NB4 (cell line): ENCODE data around the gene YARS1.
A peak's percentile ranks its signal among the peaks of the same experiment; 100 is the strongest.

Source experiments
- DNase-seq: peaks from one replicate; pipeline ENCODE4 v3.0.0; 2010; ENCODE audit warnings: low read depth
- H3K4me3 ChIP-seq: one replicate; pipeline ENCODE4 v1.5.1; 2011; ENCODE audit warnings: mild to moderate bottlenecking, low read depth, low read length, moderate library complexity
- MYC ChIP-seq: IDR thresholded peaks from 2 replicates; pipeline ENCODE4 v1.6.1; 2011; ENCODE audit warnings: low read depth, low read length
- POLR2A ChIP-seq: IDR thresholded peaks from 2 replicates; pipeline ENCODE4 v1.6.1; 2011; ENCODE audit warnings: mild to moderate bottlenecking; ENCODE audit not compliant: insufficient read length; ENCODE audit errors: extremely low read depth
- TF ChIP-seq, protein P1 (sequence below): IDR thresholded peaks from 2 replicates; pipeline ENCODE4 v1.6.1; 2011; ENCODE audit warnings: low read depth, low read length
- TF ChIP-seq, protein P2 (sequence below): IDR thresholded peaks from one replicate; pipeline ENCODE4 v1.5.1; 2012; ENCODE audit warnings: low read depth, low read length

YARS1 gene

DNA sequence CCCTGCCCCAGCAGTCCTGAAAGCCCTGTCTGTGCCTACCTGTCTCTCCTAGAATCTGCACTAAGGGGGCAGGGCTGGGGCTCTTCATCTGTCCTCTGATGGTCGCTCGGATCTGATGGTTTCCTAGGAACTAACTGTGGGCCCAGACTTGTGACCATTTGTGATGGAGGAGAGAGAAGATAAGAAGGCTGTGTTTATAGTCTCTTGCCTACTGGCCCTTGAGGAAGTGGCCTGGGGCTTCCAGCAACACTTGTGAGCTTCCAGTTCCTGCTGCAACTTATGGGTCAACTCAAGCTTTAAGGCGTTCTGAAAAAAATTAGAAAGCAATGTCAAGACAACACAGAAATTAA, 61.4 kb downstream of the YARS1 start:
- no peak for DNase-seq
- TF ChIP-seq, protein P1, sequence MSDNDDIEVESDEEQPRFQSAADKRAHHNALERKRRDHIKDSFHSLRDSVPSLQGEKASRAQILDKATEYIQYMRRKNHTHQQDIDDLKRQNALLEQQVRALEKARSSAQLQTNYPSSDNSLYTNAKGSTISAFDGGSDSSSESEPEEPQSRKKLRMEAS: no peak
- TF ChIP-seq POLR2A: no peak
- TF ChIP-seq MYC: no peak
- TF ChIP-seq, protein P2, sequence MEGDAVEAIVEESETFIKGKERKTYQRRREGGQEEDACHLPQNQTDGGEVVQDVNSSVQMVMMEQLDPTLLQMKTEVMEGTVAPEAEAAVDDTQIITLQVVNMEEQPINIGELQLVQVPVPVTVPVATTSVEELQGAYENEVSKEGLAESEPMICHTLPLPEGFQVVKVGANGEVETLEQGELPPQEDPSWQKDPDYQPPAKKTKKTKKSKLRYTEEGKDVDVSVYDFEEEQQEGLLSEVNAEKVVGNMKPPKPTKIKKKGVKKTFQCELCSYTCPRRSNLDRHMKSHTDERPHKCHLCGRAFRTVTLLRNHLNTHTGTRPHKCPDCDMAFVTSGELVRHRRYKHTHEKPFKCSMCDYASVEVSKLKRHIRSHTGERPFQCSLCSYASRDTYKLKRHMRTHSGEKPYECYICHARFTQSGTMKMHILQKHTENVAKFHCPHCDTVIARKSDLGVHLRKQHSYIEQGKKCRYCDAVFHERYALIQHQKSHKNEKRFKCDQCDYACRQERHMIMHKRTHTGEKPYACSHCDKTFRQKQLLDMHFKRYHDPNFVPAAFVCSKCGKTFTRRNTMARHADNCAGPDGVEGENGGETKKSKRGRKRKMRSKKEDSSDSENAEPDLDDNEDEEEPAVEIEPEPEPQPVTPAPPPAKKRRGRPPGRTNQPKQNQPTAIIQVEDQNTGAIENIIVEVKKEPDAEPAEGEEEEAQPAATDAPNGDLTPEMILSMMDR: no peak

DNA sequence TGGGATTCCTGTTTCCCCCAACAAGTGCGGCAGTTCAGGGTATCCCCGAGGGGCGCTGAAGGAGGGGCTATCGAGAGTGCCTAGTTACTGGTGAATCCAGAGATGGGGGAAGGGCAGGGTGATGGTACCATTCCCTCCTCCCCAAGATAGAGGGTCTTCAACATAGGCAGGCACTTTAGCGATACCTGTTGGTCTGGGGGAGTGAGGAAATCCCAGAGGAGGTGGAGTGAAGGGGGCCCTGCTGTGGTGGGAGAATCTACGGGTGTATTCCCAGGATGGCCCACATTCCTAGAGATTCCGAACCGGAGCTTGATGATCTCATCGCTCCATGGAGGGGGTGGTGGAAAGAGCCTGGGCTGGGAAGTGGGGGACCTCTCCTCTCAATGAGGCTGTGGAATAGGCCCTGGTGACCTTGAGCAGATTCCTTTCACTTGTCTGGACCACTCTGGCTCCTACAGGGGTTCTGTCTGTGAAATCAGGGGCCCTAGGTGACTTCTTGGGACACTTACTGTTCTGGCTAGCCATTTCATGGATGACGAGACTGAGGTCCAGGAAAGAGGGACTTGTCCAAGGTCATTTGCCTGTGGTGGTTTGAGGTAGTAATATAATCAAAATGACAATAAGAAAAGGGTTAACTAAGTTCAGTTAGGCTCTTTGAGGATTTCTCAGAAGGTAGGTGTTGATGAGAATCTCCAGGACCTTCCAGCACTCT, 61.9 kb downstream of the YARS1 start:
- TF ChIP-seq, protein P2: no peak
- TF ChIP-seq, protein P1: no peak
- no peak for TF ChIP-seq MYC
- TF ChIP-seq POLR2A: no peak
- H3K4me3 ChIP-seq: no peak overlapping the region
- no peak for DNase-seq

More for the DNA sequence above, 61.4 kb downstream of the YARS1 start:
- no peak overlapping the region for H3K4me3 ChIP-seq

DNA sequence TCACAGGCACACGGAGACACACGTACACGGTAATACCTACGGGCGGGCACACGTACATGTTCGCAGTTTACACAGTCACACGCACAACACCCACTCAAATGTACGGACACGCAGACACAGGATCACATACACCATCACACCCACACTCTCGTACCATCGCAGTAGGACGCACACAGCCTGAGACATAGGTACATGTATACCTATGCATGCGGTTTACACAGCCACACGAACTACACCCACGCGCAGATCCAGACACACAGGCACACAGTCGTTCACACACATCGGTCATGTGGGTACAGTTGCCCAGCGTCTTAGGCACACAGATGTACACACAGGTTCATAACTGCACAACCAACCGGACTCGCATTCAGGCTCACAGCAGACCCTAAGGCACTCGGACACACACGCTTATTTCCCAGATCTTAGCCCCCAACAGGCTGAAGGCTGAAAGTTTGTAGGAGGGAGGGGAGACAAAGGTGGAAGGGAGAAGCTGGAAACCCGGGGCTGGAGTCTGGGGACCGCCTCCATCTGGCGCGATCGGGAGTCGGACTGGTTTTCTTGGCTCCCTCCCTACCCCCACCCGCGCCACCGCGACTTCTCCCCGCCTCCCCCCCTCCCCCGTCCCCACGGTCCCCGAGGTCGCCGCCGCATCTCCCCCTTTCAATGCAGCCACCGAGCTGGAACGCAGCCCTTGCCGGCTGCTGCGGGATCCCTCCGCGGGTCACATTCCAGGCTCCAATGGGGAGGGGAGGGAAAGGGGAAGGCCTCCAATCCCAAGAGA, 62.7 kb downstream of the YARS1 start:
- TF ChIP-seq MYC (no peak), POLR2A (no peak)
- TF ChIP-seq, protein P1: no peak
- TF ChIP-seq, protein P2: no peak
- DNase-seq: no peak
- no peak overlapping the region for H3K4me3 ChIP-seq

DNA sequence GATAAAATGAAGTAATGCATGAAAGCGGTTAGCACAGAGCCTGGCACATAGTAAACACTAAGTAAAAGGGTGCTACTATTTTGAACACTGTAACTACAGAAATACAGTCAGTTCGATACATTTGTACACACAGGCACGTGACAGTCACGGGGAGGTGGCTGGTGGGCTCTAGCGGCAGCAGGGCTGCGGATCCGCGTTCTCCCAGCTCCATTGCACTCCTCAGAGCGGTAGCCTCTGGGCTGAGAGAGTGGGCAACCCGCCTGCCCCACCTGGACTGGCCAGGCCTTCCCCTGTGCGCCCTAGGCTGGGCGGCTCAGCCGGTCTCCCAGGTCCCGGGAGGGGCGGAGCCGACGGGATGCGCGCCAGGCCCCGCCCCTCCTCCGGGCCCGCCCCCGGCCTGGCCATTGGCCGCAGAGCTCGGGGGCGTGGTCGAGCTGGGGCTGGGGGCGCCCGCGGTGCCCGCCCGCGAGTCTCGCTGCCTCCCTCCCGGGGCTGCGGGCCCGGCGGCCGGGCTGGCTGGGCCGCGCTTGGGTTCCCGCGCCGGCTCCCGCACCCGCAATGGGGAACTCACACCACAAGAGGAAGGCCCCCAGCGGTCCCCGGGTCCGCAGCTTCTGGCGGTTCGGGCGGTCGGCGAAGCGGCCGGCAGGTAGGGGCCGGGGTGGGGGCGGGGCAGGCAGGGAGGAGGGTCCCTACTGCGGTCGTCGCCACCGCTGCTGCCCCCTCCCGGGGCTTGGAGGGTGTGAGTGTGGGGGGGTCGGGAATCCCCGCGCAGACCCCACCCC, 63.4 kb downstream of the YARS1 start:
- DNase-seq: peak; percentile 60
- no peak overlapping the region for H3K4me3 ChIP-seq
- TF ChIP-seq POLR2A (no peak), MYC (no peak)
- TF ChIP-seq, protein P1: no peak
- TF ChIP-seq, protein P2: no peak

DNA sequence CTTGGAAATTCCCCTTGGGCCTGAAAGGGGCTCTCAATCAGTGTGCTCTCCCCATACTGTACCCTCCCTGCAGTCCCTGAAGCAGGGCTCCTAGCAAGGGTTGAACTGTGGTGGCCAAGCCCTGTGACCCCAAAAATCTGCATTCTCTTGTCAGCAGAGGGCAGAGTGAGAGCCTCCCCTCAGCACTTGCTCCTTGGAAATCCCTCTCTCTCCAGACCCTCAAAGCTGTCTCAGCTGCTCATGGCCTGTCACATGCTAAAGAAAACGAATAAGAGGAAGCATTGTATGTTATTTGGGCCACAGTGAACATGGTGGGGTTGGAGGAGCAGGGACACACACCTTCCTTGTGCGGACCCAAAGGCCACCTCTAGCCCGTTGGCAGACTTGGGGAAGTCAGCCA, 67.4 kb downstream of the YARS1 start:
- no peak for DNase-seq
- no peak for TF ChIP-seq POLR2A
- TF ChIP-seq, protein P2: no peak
- no peak for TF ChIP-seq MYC
- TF ChIP-seq, protein P1: no peak
- no peak overlapping the region for H3K4me3 ChIP-seq
